ENCODE results near the gene POMC. TPM values are rescaled to one million over a fixed set of nuclear protein-coding genes. Genes with fewer than 3 reads are reported as not detected.

The POMC gene
- total RNA-seq, 1 experiment from 2014 or later = 1.6 TPM

DNA sequence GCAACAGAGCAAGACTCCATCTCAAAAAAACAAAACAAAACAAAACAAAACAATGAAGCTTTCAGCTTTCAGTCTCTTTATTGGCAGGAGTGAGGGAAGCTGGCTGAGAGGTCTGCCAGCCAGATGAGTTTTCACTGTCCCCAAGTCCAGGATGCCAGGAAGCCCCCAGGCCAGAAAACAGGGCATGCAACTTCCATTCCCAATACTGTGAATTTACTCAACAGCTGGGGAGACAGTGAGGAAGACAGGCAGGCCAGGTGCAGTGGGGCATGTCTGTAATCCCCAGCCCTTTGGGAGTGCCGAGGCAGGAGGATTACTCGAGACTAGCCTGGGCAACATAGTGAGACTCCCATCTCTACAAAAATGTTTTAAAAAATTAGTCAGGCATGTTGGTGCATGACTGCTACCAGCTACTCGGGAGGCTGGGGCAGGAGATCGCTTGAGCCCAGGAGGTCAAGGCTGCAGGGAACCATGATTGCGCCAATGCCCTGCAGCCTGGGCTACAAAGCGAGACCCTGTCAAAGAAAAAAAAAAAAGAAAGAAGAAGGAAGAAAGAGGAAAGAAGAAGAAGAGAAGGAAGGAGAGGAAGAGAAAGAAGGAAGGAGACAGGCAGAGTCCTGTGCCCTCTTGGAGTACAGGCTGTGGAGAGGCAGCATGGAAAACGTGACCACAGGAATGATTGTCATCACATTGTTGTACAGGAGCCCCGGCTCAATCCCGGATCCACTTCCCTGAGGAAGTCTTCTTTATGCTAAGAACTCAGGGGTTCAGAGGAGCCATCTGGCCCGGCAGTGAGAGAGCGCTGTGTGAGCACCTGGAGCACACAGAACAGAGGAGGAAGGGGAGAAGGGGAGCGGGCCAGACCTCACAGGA is 29.2 kb upstream of the POMC start:
- no peak overlapping the region for H3K27ac ChIP-seq (ENCODE audit: insufficient read length, low read depth, low read length)
- DNase-seq = no peak
- Mint-ChIP-seq H3K36me3 (ENCODE audit: insufficient read depth in 1 of 3, low read depth in 3 of 3) (no peaks in the 10 kb centered on the region), H3K27me3 (ENCODE audit: low read depth) (peaks cover 5% of the 10 kb centered on the region; the same call in 1 of the 2 replicates), H3K4me3 (no peak overlapping the region), H3K4me1 (peaks cover 10 to 14% of the 10 kb centered on the region in 2 experiments), H3K27ac (peak overlapping the region in 2 of 3 experiments; percentile 16 to 70; a peak in 1 of 7 replicates), H3K9me3 (no peaks in the 10 kb centered on the region)
- H3K27me3 ChIP-seq (ENCODE audit: insufficient read depth, low read length) = no peaks in the 10 kb centered on the region
- no CpG with 5 or more reads among the region's 12 CpGs for WGBS (ENCODE audit: extremely low coverage, insufficient read length, low lambda C conversion rate)
- no peak overlapping the region for H3K56ac ChIP-seq (ENCODE audit: insufficient read length, low read depth, low read length)
- H2BK120ac ChIP-seq (ENCODE audit: low read depth, low read length, poor library complexity, severe bottlenecking) = no peak overlapping the region
- no peaks in the 10 kb centered on the region for H3K4me1 ChIP-seq (ENCODE audit: insufficient read depth, low read length)
- no peak for TF ChIP-seq CTCF (conservative IDR thresholded peaks at IDR 0.05)
- no peak overlapping the region for H3K9ac ChIP-seq (ENCODE audit: extremely low read depth, insufficient read length, low read length)
- H3K18ac ChIP-seq (ENCODE audit: insufficient read length, low read depth, low read length) = no peak overlapping the region
- H3K79me2 ChIP-seq (ENCODE audit: insufficient read depth, low read length) = no peaks in the 10 kb centered on the region
- H2BK20ac ChIP-seq (ENCODE audit: low read depth, low read length, poor library complexity, severe bottlenecking) = no peak overlapping the region
- no peak overlapping the region for H2BK12ac ChIP-seq (ENCODE audit: insufficient read length, low read depth, low read length)
- no peak overlapping the region for H2BK5ac ChIP-seq (ENCODE audit: insufficient read length, low read length)
- no peaks in the 10 kb centered on the region for H3K79me1 ChIP-seq (ENCODE audit: insufficient read depth, low read depth, low read length, poor library complexity, severe bottlenecking)
- no peak overlapping the region for H2AK5ac ChIP-seq (ENCODE audit: insufficient read length, low read length)
- no peak overlapping the region for H3K14ac ChIP-seq (ENCODE audit: insufficient read depth, low read length)
- H4K8ac ChIP-seq (replicated peaks; ENCODE audit: insufficient read length, low read depth, low read length) = no peak overlapping the region
- H2BK15ac ChIP-seq (ENCODE audit: low read depth, low read length) = no peak overlapping the region
- H4K20me1 ChIP-seq (ENCODE audit: control insufficient read depth, insufficient read depth, insufficient read length) = no peaks in the 10 kb centered on the region
- no peak overlapping the region for H4K5ac ChIP-seq (ENCODE audit: insufficient read length, low read depth, low read length)
- H2AFZ ChIP-seq (ENCODE audit: low read length) = no peak overlapping the region
- H3T11ph ChIP-seq (ENCODE audit: low read length) = no peak overlapping the region
- H3K4me2 ChIP-seq (ENCODE audit: insufficient read depth, insufficient read length, low read length) = no peak overlapping the region
- H4K91ac ChIP-seq (ENCODE audit: insufficient read length, low read depth, low read length) = no peak overlapping the region
- H3K9me3 ChIP-seq (ENCODE audit: control insufficient read depth, low read depth, low read length) = no peaks in the 10 kb centered on the region
- H3K23ac ChIP-seq (ENCODE audit: insufficient read length, low read depth, low read length) = no peak overlapping the region
- no peak overlapping the region for H3K4ac ChIP-seq (ENCODE audit: low read depth, low read length)
- H3K23me2 ChIP-seq (ENCODE audit: insufficient read length, low read depth, low read length, poor library complexity, severe bottlenecking) = no peaks in the 10 kb centered on the region
